Fibroblast of lung (primary cell): ENCODE results near the gene LRTM1. TPM values are rescaled to one million over a fixed set of nuclear protein-coding genes. Genes with fewer than 3 reads are reported as not detected.

ENCODE experiments used
- DNase-seq, 2 donors: peaks; one replicate each; pipeline versions ENCODE4 v3.0.0 to v3.0.0-alpha.2; 2010; ENCODE audit warnings: low read depth in 2 of 2
- H2AFZ ChIP-seq: 2 replicates; pipeline ENCODE4 v1.5.1; 2012; ENCODE audit warnings: low read length, control low read depth, inconsistent platforms
- H3K27ac ChIP-seq: 2 replicates; pipeline ENCODE4 v1.5.1; 2011; ENCODE audit warnings: low read length, control low read depth; ENCODE audit not compliant: insufficient read depth
- H3K27me3 ChIP-seq: 2 replicates; pipeline ENCODE4 v1.5.1; 2011; ENCODE audit warnings: mild to moderate bottlenecking, low read length; ENCODE audit not compliant: control insufficient read depth, insufficient read depth
- H3K36me3 ChIP-seq: 2 replicates; pipeline ENCODE4 v1.5.1; 2011; ENCODE audit warnings: low read length; ENCODE audit not compliant: control insufficient read depth, insufficient read depth
- H3K4me1 ChIP-seq: 2 replicates; pipeline ENCODE4 v1.5.1; 2011; ENCODE audit warnings: low read length; ENCODE audit not compliant: control insufficient read depth, insufficient read depth; ENCODE audit errors: extremely low read depth
- H3K4me2 ChIP-seq: 2 replicates; pipeline ENCODE4 v1.5.1; 2011; ENCODE audit warnings: low read length, control low read depth; ENCODE audit not compliant: insufficient read depth; ENCODE audit errors: extremely low read depth
- H3K4me3 ChIP-seq, 4 experiments: fragments of 200-600 bp in 1 of 4; sonication (generic) in 1 of 4; replicated peaks in 1 of 4; 2 replicates each; pipeline ENCODE4 v1.5.1; 2011 to 2016; ENCODE audit warnings: low read length in 4 of 4, low read depth in 3 of 4, mild to moderate bottlenecking in 3 of 4, control low read depth in 2 of 4, inconsistent platforms in 1 of 4, mixed read lengths in 1 of 4; ENCODE audit not compliant: insufficient read depth in 1 of 4; ENCODE audit errors: control extremely low read depth in 1 of 4
- H3K79me2 ChIP-seq: 2 replicates; pipeline ENCODE4 v1.5.1; 2012; ENCODE audit warnings: mild to moderate bottlenecking, low read length, inconsistent platforms; ENCODE audit not compliant: control insufficient read depth, insufficient read depth
- H3K9ac ChIP-seq: 2 replicates; pipeline ENCODE4 v1.5.1; 2011; ENCODE audit warnings: mild to moderate bottlenecking, low read length, control low read depth; ENCODE audit not compliant: insufficient read depth
- H3K9me3 ChIP-seq: 2 replicates; pipeline ENCODE4 v1.5.1; 2012; ENCODE audit warnings: low read depth, low read length; ENCODE audit not compliant: control insufficient read depth, insufficient read depth
- H4K20me1 ChIP-seq: 2 replicates; pipeline ENCODE4 v1.5.1; 2011; ENCODE audit warnings: low read length; ENCODE audit not compliant: control insufficient read depth, insufficient read depth; ENCODE audit errors: extremely low read depth
- CTCF ChIP-seq, 2 donors: IDR thresholded peaks in 1 of 2; conservative IDR thresholded peaks in 1 of 2; 1 replicate in 1 of 2; 2 replicates in 1 of 2; pipeline ENCODE4 v1.5.1; 2011 to 2012; ENCODE audit warnings: low read length in 2 of 2, control low read depth in 1 of 2, inconsistent platforms in 1 of 2, low read depth in 1 of 2, mild to moderate bottlenecking in 1 of 2
- EZH2 ChIP-seq: IDR thresholded peaks from 2 replicates; pipeline ENCODE4 v1.5.1; 2012; ENCODE audit warnings: low read length, control low read depth, mild to moderate bottlenecking; ENCODE audit errors: missing control alignments
- polyA plus RNA-seq, 2 donors: library from polyadenylated mRNA; depleted of rRNA in 1 of 2; stranded (reverse) in 1 of 2; unstranded in 1 of 2; fragments of >200 nt; gene quantifications; 2 replicates each; pipeline ENCODE4 v1.2.1, GENCODE V29; 2011 to 2012; ENCODE audit warnings: missing spikeins in 1 of 2
- total RNA-seq: library from RNA; depleted of rRNA; stranded (reverse); fragments of >200 nt; gene quantifications from 2 replicates; pipeline ENCODE4 v1.2.1, GENCODE V29; 2014

Gene LRTM1
- total and polyA plus RNA-seq, 2 donors (not counting 1 experiment from before 2014, with no cell fraction given): 0.43 TPM; not detected in 1

GRCh38 chr3:54874816-54875556 lies 52.9 kb downstream of the LRTM1 start:
- Histone ChIP-seq H2AFZ (no peak overlapping the region), H3K36me3 (no peaks in the 10 kb centered on the region), H3K27ac (no peak overlapping the region), H3K9me3 (no peaks in the 10 kb centered on the region), H3K9ac (no peak overlapping the region), H3K4me2 (no peak overlapping the region), H3K27me3 (no peaks in the 10 kb centered on the region), H3K4me3 (no peak overlapping the region), H4K20me1 (no peaks in the 10 kb centered on the region), H3K79me2 (no peaks in the 10 kb centered on the region), H3K4me1 (peaks cover 3% of the 10 kb centered on the region)
- TF ChIP-seq CTCF (conservative IDR thresholded peaks at IDR 0.05 in 1 of 2, IDR thresholded peaks at IDR 0.05 in 1 of 2; ENCODE audit: low read depth in 1 of 2, low read length in 2 of 2) (no peak), EZH2 (no peak)
- DNase-seq: no peak

GRCh38 chr3:54873059-54874010 lies 54.5 kb downstream of the LRTM1 start:
- Histone ChIP-seq H3K9ac (no peak overlapping the region), H3K36me3 (no peaks in the 10 kb centered on the region), H3K27me3 (no peaks in the 10 kb centered on the region), H3K79me2 (no peaks in the 10 kb centered on the region), H4K20me1 (no peaks in the 10 kb centered on the region), H2AFZ (no peak overlapping the region), H3K4me1 (peaks cover 3% of the 10 kb centered on the region), H3K4me2 (no peak overlapping the region), H3K27ac (no peak overlapping the region), H3K9me3 (no peaks in the 10 kb centered on the region), H3K4me3 (no peak overlapping the region)
- no peak for TF ChIP-seq EZH2
- TF ChIP-seq CTCF (conservative IDR thresholded peaks at IDR 0.05 in 1 of 2, IDR thresholded peaks at IDR 0.05 in 1 of 2; ENCODE audit: low read depth in 1 of 2, low read length in 2 of 2): no peak
- DNase-seq: no peak

- Histone ChIP-seq H3K4me2 (no peak overlapping the region), H3K9ac (no peak overlapping the region), H3K9me3 (no peaks in the 10 kb centered on the region), H3K4me3 (no peak overlapping the region), H4K20me1 (no peaks in the 10 kb centered on the region), H2AFZ (no peak overlapping the region), H3K36me3 (no peaks in the 10 kb centered on the region), H3K27ac (no peak overlapping the region), H3K27me3 (no peaks in the 10 kb centered on the region), H3K79me2 (no peaks in the 10 kb centered on the region), H3K4me1 (peaks cover 3% of the 10 kb centered on the region)
- TF ChIP-seq CTCF (conservative IDR thresholded peaks at IDR 0.05 in 1 of 2, IDR thresholded peaks at IDR 0.05 in 1 of 2; ENCODE audit: low read depth in 1 of 2, low read length in 2 of 2): no peak
- TF ChIP-seq EZH2: no peak
- no peak for DNase-seq
Observed at GRCh38 chr3:54871867-54872266, 56.0 kb downstream of the LRTM1 start.
